ENCODE measurements around the gene PMVK.
"Not testable (repeated sequence)": the region's sequence is repeated elsewhere in the genome, so short reads cannot be mapped to it uniquely, and the experiment has no call there.

PMVK gene

GRCh38 chr1:154913273-154913672 is 23.2 kb downstream of the PMVK start:
- DNase-seq (ENCODE audit: low spot score) = no peak

DNA sequence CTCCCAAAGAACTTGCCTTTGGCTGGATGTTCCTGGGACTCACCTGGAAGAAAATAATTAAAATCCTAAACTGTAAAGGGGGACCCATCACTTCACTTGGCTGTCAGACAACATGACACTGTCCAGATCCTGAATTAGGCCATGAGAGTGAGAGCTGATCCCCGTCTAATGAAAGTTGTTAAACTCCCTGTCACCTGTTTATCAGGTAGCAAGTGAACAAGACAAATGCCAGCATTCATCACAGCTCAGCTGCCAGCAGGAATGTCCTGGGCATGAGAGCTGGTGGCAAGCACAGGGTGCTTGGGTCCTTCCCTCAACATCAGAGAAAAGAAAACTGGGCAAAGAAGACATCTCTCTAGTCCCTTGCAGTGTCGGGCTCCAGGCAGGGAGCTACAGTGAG is 23.8 kb downstream of the PMVK start:
- DNase-seq (ENCODE audit: low spot score) = no peak

DNA sequence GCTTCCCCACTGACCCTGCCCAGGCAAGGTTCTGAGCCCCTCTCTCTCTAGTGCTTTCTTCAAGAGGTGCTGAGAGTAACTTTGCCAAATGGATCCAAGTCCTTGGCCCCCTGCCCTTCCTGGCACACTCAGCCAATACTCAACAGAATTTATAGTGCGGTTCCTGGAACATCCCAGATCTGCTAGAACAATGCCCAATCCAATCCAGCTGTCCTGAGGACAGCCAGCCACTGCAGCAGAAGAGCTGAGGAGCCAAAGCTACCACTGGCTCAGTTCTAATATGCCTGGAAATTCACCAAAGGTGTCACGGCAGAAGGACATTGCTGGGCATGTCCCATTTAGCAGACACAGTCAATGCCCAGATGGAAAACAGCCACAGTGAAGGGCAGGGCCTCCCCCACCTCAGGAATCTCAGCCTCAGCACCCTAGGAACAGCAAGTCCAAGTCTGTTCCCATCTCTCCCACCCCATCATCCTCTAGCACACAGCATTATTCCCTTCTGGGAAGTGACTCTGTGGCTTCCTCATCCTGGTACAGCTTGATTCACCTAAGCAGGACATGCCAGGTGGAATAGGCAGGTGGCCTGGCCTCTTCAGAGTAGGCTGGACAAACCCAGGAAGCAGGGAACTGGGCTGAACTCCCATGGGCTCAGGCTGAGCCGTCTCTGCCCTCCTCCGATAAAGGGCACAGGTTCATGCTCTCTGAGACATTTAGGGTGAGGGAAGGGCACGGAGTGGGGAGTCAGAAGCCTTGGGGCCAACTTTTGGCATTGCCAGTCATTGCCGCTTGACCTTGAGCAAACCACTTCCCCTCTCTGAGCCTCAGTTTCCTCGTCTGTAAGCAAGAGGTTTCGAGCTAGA is 24.6 kb downstream of the PMVK start:
- no peak for DNase-seq (ENCODE audit: low spot score)

DNA sequence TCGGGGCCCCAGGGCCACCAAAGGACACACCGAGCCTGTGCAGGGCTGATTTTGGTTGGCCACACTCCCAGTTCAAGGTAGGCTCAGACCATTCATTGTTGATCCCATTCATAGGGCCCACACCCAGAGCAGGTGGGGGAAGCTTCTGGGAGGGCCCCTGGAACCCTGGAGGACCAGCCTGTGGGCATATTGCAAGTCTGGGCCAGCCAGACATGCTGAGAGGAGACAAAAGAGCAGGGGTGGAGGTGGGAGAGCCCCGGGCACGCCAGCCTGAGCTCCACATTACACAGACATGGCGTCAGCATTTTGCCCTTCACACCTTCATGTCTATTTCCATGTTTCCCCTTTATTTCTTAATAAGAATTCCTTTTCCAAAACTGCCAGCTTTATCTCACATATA is 25.7 kb downstream of the PMVK start:
- no peak for DNase-seq (ENCODE audit: low spot score)

DNA sequence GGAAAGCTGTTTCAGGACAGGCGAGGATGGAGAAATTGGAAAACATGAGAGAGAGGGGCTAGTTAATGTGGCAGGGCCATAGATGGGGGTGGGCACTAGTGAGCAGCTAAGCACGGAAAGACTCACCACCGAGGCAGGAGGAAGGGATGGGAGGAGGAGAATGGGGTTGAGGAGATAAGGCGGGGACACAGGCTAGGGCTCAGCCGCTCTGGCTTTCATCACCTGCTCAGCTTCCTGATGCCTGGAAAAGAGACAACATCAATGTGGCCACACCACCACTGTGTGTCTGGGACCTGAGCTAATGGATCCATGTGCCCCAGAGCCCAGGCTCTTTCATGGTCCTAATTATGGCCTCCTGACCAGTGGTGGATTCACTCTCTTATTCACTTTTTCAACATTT is 27.6 kb downstream of the PMVK start:
- no peak for DNase-seq (ENCODE audit: low spot score)

- not testable (repeated sequence) for DNase-seq (ENCODE audit: low spot score)
Measured at GRCh38 chr1:154908129-154908528, 28.4 kb downstream of the PMVK start.

DNA sequence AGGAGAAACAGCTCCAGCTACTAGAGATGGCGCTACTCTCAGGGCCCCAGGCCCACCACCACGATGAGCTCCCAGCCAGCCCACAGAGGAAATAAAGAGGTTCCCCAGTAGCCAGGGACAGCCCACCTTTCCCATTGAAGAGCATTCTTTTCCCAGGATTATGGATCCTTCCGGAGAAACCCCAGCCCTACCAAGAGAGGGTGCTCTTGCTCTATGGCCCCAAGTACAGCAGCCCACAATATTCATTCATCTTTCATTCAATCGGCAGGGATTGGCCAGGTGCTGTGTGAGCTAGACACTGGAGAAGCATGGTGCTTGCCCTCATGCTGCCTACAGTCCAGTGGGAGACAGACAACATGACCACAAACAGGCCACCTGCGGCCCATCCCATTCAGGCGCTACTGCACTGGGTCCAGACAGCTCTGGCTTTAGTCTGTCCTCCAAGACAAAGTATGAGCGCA is 29.9 kb downstream of the PMVK start:
- no peak for DNase-seq (ENCODE audit: low spot score)

- DNase-seq (ENCODE audit: low spot score) = no peak
Measured at GRCh38 chr1:154902938-154903566, 33.5 kb downstream of the PMVK start.

DNA sequence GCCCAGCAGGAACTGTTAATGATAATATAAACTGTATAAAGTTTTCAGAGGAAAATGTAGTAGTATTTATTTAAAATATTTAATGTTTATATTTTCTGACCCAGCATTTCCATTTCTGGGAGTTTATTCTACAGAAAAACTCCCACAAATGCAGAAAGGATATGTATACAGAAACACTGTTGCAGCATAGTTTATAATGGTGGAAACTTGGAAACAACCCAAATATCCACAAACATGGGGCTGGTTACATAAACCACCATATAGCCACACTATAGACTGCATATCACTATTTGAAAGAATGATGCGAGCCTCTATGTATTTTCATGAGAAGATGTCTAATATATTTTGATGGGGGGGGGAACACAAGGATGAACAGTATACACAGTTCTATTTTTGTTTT is 34.9 kb downstream of the PMVK start:
- DNase-seq (ENCODE audit: low spot score) = no peak

DNA sequence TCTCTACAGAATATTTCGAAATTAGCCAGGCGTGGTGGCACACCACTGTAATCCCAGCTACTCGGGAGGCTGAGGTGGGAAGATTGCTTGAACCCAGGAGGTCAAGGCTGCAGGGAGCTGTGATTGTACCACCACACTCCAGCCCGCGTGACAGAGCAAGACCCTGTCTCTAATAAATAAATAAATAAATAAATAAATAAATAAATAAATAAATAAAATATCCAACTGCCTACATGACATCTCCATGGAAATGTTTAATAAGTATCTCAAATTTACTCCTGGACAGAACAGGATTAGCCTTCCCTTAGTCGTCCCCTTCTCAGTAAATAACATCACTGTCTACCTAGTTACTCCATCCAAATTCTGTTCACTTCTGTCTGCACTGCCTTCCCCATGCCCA is 37.5 kb downstream of the PMVK start:
- DNase-seq (ENCODE audit: low spot score) = no peak

- DNase-seq (ENCODE audit: low spot score) = no peak
Measured at GRCh38 chr1:154896771-154897286, 39.7 kb downstream of the PMVK start.

DNA sequence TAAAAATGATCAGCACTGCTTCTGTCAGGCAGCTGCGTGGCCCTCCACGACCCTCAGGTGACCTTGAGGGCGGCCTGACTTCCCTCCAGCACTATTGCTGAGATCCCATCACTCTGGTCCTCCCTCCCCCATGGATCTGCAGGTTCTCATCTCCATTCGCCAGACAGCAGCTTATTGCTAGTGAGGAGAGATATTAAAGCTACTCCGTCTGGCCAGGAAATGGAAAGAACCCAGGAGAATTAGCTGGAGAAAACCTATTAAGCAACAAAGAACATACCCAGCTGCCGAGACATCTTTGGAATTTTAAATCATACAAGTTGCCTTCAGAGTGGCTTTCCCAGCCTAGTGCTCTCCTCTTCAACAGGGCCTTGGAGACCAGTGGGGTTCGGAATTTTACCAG is 40.7 kb downstream of the PMVK start:
- DNase-seq (ENCODE audit: low spot score) = no peak

- no peak for DNase-seq (ENCODE audit: low spot score)
Measured at GRCh38 chr1:154891452-154891851, 45.1 kb downstream of the PMVK start.

GRCh38 chr1:154888757-154889156 is 47.8 kb downstream of the PMVK start:
- no peak for DNase-seq (ENCODE audit: low spot score)

GRCh38 chr1:154886281-154887015 is 50.1 kb downstream of the PMVK start:
- DNase-seq (ENCODE audit: low spot score) = peak; percentile 42

DNA sequence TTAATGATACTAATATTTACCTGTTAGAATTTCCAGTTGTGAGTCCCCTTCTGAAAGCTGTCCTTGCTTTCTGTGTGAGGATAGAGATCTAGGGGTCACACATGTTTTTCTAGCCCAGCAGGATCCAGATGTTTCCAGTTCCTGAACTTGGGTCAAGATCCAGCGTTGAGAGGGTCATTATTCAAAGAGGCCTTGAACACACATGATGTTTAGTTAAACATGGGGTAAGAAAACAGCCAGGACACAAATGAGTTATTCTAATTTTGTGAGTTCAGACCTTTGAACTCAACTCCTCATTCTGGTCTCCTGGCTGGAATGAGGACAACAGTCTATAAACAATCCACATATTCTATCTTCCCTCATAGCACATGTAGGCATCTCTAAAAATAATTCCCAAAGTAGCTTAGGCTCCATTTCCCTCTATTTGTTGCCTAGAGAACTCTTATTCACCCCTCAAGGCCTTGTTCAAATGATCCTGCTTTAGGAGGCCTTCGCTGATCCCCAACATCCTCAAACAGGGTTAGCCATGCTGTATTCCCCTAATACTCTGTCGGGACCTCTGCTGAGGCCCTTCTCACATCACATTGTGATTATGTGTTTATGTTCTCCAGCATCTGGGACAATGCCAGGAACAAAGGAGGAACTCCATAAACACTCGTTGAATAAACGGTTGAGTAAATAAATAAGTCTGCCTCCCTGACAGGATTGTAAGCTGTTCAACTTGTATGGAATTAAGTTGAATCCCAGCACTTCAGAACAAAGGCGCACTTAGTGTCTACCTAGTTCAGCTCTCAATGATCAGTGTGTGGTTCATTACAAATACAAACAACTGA is 51.4 kb downstream of the PMVK start:
- DNase-seq (ENCODE audit: low spot score) = no peak

GRCh38 chr1:154883919-154884868 is 52.3 kb downstream of the PMVK start:
- no peak for DNase-seq (ENCODE audit: low spot score)

DNA sequence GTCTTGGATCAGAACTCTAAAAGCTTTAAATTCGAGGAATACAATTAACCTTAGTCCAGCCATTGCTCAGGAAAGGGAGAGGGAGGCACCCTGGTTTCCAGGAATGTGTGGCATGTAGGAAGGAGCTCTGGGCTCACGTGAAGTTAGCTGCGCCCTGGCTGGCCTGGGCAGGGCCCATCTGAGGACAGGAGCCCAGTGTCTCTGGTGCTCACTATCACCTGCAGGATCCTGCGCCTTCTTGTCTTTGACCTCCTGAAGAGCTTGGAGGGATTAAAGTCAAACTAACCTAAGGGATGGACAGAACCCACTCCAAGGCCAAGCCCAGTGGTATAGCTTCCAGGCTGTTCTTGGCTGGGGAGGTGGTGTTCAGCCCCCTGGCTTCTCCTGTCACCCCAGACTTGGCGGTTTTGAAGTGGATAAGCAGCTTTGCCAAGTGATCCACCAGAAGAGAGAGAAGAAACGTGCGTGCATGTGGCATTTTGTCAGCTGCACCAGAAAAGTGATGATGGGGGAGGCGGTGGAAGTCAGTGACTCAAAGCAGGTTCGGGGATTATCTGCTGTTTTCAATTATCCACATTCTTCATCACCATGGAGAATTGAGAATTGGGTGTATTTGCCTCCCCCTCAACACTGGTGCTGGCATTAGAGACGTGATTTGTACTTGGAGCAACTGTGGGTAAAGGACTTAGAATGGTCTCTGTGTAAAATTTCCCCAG is 54.5 kb downstream of the PMVK start:
- no peak for DNase-seq (ENCODE audit: low spot score)

GRCh38 chr1:154880671-154881070 is 55.8 kb downstream of the PMVK start:
- DNase-seq (ENCODE audit: low spot score) = no peak

- no peak for DNase-seq (ENCODE audit: low spot score)
Measured at GRCh38 chr1:154879038-154879421, 57.5 kb downstream of the PMVK start.

Measured in activated CD4-positive, alpha-beta T cell treated with anti-CD3 and anti-CD28 coated beads, Interleukin-2, Interleukin-4, amounts not matched to agents 100 ng/mL and 50 ng/mL, durations not matched to agents 16 hours and 8 hours (primary cell).